Measurements from ENCODE around the gene PDE6A.

DNA sequence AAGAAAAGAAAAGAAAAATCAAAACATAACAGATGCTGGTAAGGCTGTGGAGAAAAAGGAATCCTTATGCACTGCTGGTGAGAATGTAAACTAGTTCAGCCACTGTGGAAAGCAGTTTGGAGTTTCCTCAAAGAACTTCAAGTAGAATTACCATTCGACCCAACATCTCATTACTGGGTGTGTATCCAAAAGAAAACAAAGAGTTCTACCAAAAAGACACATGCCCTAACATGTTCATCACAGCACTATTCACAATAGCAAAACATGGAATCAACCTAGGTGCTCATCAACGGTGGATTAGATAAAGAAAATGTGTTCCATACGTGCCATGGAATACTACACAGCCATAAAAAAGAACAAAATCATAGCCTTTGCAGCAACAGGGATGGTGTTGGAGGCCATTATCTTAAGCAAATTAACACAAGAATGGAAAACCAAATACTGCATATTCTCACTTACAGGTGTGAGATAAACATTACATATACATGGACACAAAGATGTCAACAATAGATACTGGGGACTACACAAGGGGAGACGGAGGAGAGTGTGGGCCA lies 63.4 kb downstream of the PDE6A start:
- no peak for TF ChIP-seq EZH2phosphoT487 (IDR thresholded peaks at IDR 0.05; ENCODE audit: insufficient read depth, low read depth)
- TF ChIP-seq EZH2 (IDR thresholded peaks at IDR 0.05; ENCODE audit: insufficient read depth, poor library complexity, severe bottlenecking): no peak
